SK-N-SH (cell line): ENCODE measurements around the gene PEX12. TPM values are rescaled to one million over a fixed set of nuclear protein-coding genes. Genes with fewer than 3 reads are reported as not detected.
A peak's percentile ranks its signal among the peaks of the same experiment; 100 is the strongest.

Experiments
- CTCF ChIA-PET: fragments of 300-600, 350-600 bp; formaldehyde crosslinking; extraction: SDS; loops from one replicate; lab custom pipeline; 2021; lab: Yijun Ruan, JAX
- POLR2A ChIA-PET: fragments of 350-600 bp; sonication (Branson Sonifier 250); formaldehyde crosslinking; extraction: SDS; loops from one replicate; lab custom pipeline; 2020; ENCODE audit warnings: antibody characterized with exemption, inconsistent platforms; lab: Yijun Ruan, JAX
- DNase-seq: peaks from one replicate; pipeline ENCODE4 v3.0.0; 2012
- H2AFZ ChIP-seq: fragments of 200-600 bp; sonication (generic); 2 replicates; pipeline ENCODE4 v1.8.1; 2016; ENCODE audit warnings: antibody characterized with exemption, mild to moderate bottlenecking, low read depth
- H3F3A ChIP-seq: fragments of 200-600 bp; sonication (generic); replicated peaks from 2 replicates; pipeline ENCODE3; 2016; ENCODE audit warnings: antibody characterized with exemption, mild to moderate bottlenecking; ENCODE audit not compliant: insufficient read depth
- H3K27ac ChIP-seq, 2 experiments: fragments of 200-500 bp in 1 of 2; fragments of 200-600 bp in 1 of 2; sonication (Bioruptor generic) in 1 of 2; sonication (generic), shearing (Covaris generic) in 1 of 2; 2 replicates each; pipeline versions ENCODE4 v1.5.1 to v1.6.1; 2014 to 2016; ENCODE audit warnings: low read depth in 2 of 2, inconsistent platforms in 1 of 2, low read length in 1 of 2, mild to moderate bottlenecking in 1 of 2, mixed read lengths in 1 of 2
- H3K27me3 ChIP-seq: fragments of 200-600 bp; sonication (generic), shearing (Covaris generic); 2 replicates; pipeline ENCODE4 v1.6.1; 2016; ENCODE audit warnings: mixed run types; ENCODE audit not compliant: insufficient read depth
- H3K36me3 ChIP-seq, 2 experiments: fragments of 200-500 bp in 1 of 2; fragments of 200-600 bp in 1 of 2; sonication (Bioruptor generic) in 1 of 2; sonication (generic) in 1 of 2; replicated peaks in 1 of 2; 2 replicates each; pipeline versions ENCODE3 to v1.5.1; 2014 to 2016; ENCODE audit warnings: low read length in 1 of 2, mild to moderate bottlenecking in 1 of 2; ENCODE audit not compliant: insufficient read depth in 2 of 2, control insufficient read depth in 1 of 2
- H3K4me1 ChIP-seq, 2 experiments: fragments of 200-500 bp in 1 of 2; fragments of 200-600 bp in 1 of 2; sonication (Bioruptor generic) in 1 of 2; sonication (generic), shearing (Covaris generic) in 1 of 2; 2 replicates each; pipeline versions ENCODE4 v1.5.1 to v1.6.1; 2014 to 2016; ENCODE audit warnings: low read depth in 1 of 2, low read length in 1 of 2, mixed run types in 1 of 2; ENCODE audit not compliant: insufficient read depth in 2 of 2, control insufficient read depth in 1 of 2
- H3K4me2 ChIP-seq: fragments of 200-600 bp; sonication (generic), shearing (Covaris generic); 2 replicates; pipeline ENCODE4 v1.6.1; 2017; ENCODE audit warnings: mixed run types
- H3K4me3 ChIP-seq, 2 experiments: fragments of 200-500 bp in 1 of 2; fragments of 200-600 bp in 1 of 2; sonication (Bioruptor generic) in 1 of 2; sonication (generic), shearing (Covaris generic) in 1 of 2; 2 replicates each; pipeline versions ENCODE4 v1.5.1 to v1.8.1; 2014 to 2016; ENCODE audit warnings: low read depth in 2 of 2, inconsistent platforms in 1 of 2, low read length in 1 of 2, mild to moderate bottlenecking in 1 of 2, mixed read lengths in 1 of 2, moderate library complexity in 1 of 2
- H3K79me2 ChIP-seq: fragments of 200-600 bp; sonication (generic); 2 replicates; pipeline ENCODE4 v1.8.1; 2017; ENCODE audit warnings: mild to moderate bottlenecking; ENCODE audit not compliant: insufficient read depth
- H3K9ac ChIP-seq: fragments of 200-600 bp; sonication (generic); 2 replicates; pipeline ENCODE4 v1.6.1; 2017; ENCODE audit warnings: mixed run types
- H3K9me2 ChIP-seq: fragments of 200-600 bp; sonication (generic); 2 replicates; pipeline ENCODE4 v1.6.1; 2017; ENCODE audit warnings: mixed run types
- H3K9me3 ChIP-seq: fragments of 200-600 bp; sonication (generic); 2 replicates; pipeline ENCODE4 v1.6.1; 2017; ENCODE audit warnings: mixed run types, mild to moderate bottlenecking, moderate library complexity
- H4K20me1 ChIP-seq: fragments of 200-600 bp; sonication (generic); 2 replicates; pipeline ENCODE4 v1.6.1; 2017; ENCODE audit warnings: mild to moderate bottlenecking, mixed run types; ENCODE audit not compliant: insufficient read depth
- ELF1 ChIP-seq: IDR thresholded peaks from 2 replicates; pipeline ENCODE4 v1.4.0; 2012
- EZH2phosphoT487 ChIP-seq: fragments of 200-600 bp; sonication (generic); IDR thresholded peaks from 2 replicates; pipeline ENCODE4 v1.6.1; 2017; ENCODE audit warnings: low read depth, mixed run types, mild to moderate bottlenecking, antibody characterized with exemption, moderate library complexity, borderline replicate concordance
- FOXM1 ChIP-seq: IDR thresholded peaks from 2 replicates; pipeline ENCODE4 v1.4.0; 2012; ENCODE audit warnings: low read depth, mild to moderate bottlenecking
- GABPA ChIP-seq: IDR thresholded peaks from 2 replicates; pipeline ENCODE4 v1.4.0; 2012; ENCODE audit warnings: low read depth, mild to moderate bottlenecking
- JUND ChIP-seq: IDR thresholded peaks from 2 replicates; pipeline ENCODE4 v1.4.0; 2012
- NFIC ChIP-seq: IDR thresholded peaks from 2 replicates; pipeline ENCODE4 v1.4.0; 2012; ENCODE audit warnings: borderline replicate concordance
- NRF1 ChIP-seq: IDR thresholded peaks from 2 replicates; pipeline ENCODE4 v1.6.1; 2012; ENCODE audit warnings: low read depth, mild to moderate bottlenecking, low read length
- TCF12 ChIP-seq: IDR thresholded peaks from 2 replicates; pipeline ENCODE4 v1.4.0; 2012
- TEAD4 ChIP-seq: IDR thresholded peaks from 2 replicates; pipeline ENCODE4 v1.4.0; 2012; ENCODE audit warnings: mild to moderate bottlenecking, borderline replicate concordance; ENCODE audit not compliant: insufficient read depth
- WGBS: methylation state at CpG from one replicate; pipeline ENCODE4 v1.1.6; 2017; ENCODE audit warnings: low lambda C conversion rate; 5-methylcytosine and 5-hydroxymethylcytosine counted together
- polyA plus RNA-seq, 3 experiments: library from polyadenylated mRNA; depleted of rRNA; stranded (reverse); fragments of >200 nt; gene quantifications; 2 replicates each; pipeline ENCODE4 v1.2.3, GENCODE V29; 2012
- TF ChIP-seq, protein P1 (sequence below): IDR thresholded peaks from 2 replicates; pipeline ENCODE4 v1.4.0; 2012; ENCODE audit warnings: low read depth

The PEX12 gene
- polyA plus RNA-seq, 1 of the 3 experiments (the other 2 are of a cell fraction): 4.3 TPM

DNA sequence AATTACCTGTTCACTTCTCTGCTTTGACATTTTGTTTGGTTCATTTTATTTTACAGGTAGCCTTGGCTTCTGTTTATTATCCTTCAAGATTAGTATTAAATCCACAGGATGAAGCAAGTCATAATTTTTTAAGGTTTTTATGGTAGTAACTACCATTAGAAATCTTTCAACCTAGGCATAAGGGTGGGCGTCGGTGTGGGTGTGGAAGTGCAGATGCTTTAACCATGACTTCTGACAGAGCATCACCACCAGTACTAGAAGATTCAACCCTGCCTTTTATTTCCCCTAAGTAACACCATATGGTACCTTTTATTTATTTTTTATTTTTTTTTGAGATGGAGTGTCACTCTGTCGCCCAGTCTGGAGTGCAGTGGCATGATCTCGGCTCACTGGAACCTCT is 31.5 kb upstream of the PEX12 start:
- no peaks in the 10 kb centered on the region for H3K9me3 ChIP-seq
- DNase-seq: no peak
- no peaks in the 10 kb centered on the region for H3K4me1 ChIP-seq
- H4K20me1 ChIP-seq: peaks cover 17% of the 10 kb centered on the region
- TF ChIP-seq, protein P1, sequence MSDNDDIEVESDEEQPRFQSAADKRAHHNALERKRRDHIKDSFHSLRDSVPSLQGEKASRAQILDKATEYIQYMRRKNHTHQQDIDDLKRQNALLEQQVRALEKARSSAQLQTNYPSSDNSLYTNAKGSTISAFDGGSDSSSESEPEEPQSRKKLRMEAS: no peak
- TF ChIP-seq GABPA (no peak), FOXM1 (no peak), NFIC (no peak)
- H3K9me2 ChIP-seq: no peaks in the 10 kb centered on the region
- no peak overlapping the region for H3K27ac ChIP-seq
- H3K9ac ChIP-seq: no peak overlapping the region
- H2AFZ ChIP-seq: no peak overlapping the region
- 97% methylated on average over 4 of the region's 4 CpGs for WGBS
- H3K4me3 ChIP-seq: no peak overlapping the region
- peaks cover 18% of the 10 kb centered on the region for H3F3A ChIP-seq
- H3K36me3 ChIP-seq: peaks cover 55 to 68% of the 10 kb centered on the region in 2 experiments
- CTCF ChIA-PET: interaction anchor here (8.4 kb wide), 1 partner anchor 138 kb away, joined by 91 read pairs; no protein-coding TSS in a partner anchor
- H3K27me3 ChIP-seq: no peaks in the 10 kb centered on the region
- no peak overlapping the region for H3K4me2 ChIP-seq
- H3K79me2 ChIP-seq: peaks cover 36% of the 10 kb centered on the region; the same call in 1 of the 2 replicates
- POLR2A ChIA-PET: interaction anchor here (0.7 kb wide), 1 partner anchor 17 kb away, joined by 4 read pairs; no protein-coding TSS in a partner anchor

DNA sequence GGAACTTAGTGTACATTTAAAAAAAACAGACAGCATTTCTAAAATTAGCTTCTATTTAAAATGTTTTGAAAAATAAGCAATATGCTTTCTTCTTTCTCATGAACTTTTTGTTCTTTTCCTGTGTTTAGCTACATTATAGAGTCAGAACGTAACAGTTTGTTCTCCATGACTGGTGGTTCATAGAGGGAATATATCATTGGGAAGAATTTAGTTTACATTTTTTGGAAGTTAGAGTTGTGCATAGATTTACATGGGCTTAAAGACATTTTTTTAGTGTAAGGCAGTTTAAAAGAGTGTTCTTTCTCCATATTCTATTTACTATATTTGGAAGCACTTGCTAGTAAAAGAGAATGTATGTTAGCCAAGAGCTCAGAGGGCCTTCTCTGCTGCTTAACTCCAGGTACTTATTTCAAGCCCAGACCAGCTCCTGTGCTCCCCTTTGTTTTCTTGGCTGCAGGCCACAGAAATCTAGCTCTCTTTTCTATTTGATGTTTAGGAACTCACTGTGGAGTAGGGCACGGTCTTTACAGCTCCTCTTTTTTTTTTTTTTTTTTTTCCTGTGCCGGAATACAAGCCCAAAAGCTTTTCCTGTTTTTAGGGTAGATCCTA is 29.0 kb upstream of the PEX12 start:
- CTCF ChIA-PET: interaction anchor here (0.7 to 8.4 kb wide), 5 partner anchors 12 to 198 kb away, joined by 3 to 91 read pairs (median 3); no protein-coding TSS in a partner anchor
- WGBS: 92% methylated on average over 3 of the region's 3 CpGs
- peaks cover 32% of the 10 kb centered on the region for H3K79me2 ChIP-seq
- no peak overlapping the region for H3K27ac ChIP-seq
- H3K9ac ChIP-seq: no peak overlapping the region
- DNase-seq: no peak
- no peak overlapping the region for H3K4me2 ChIP-seq
- H4K20me1 ChIP-seq: 0 out of 2 replicates have a peak, but pooled peaks cover 6% of the 10 kb centered on the region
- no peaks in the 10 kb centered on the region for H3K4me1 ChIP-seq
- H3K4me3 ChIP-seq: no peak overlapping the region
- no peak for TF ChIP-seq JUND
- TF ChIP-seq GABPA: no peak
- TF ChIP-seq NRF1: no peak
- no peak for TF ChIP-seq ELF1
- no peak for TF ChIP-seq EZH2phosphoT487
- POLR2A ChIA-PET: interaction anchor here (0.9 kb wide), 1 partner anchor 29 kb away, joined by 3 read pairs; the partner anchor contains the start of gene PEX12
- no peak overlapping the region for H2AFZ ChIP-seq
- H3K36me3 ChIP-seq: peaks cover 51 to 64% of the 10 kb centered on the region in 2 experiments
- H3K9me3 ChIP-seq: no peaks in the 10 kb centered on the region
- no peaks in the 10 kb centered on the region for H3K27me3 ChIP-seq
- no peaks in the 10 kb centered on the region for H3K9me2 ChIP-seq
- peaks cover 13% of the 10 kb centered on the region for H3F3A ChIP-seq

DNA sequence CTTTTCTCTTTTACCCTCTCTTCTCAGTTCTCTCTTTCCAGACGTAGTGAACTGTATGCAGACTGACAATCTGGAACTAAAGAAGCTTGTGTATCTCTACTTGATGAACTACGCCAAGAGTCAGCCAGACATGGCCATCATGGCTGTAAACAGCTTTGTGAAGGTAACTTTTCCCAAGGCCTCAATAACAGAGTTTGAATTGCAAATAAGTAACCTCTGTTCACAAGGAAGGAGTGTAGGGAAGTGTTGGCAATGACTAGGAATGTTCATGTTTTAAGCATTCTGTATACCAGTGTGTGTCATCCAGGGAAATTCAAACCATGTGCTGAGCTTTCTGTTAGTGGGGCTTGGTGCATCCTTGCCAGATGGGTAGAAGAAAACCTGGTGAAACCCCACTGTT is 27.3 kb upstream of the PEX12 start:
- H3K4me2 ChIP-seq: no peak overlapping the region
- no peaks in the 10 kb centered on the region for H4K20me1 ChIP-seq
- H3K9ac ChIP-seq: no peak overlapping the region
- TF ChIP-seq TEAD4 (no peak), TCF12 (peak; percentile 37; the same call in 1 of the 2 replicates)
- POLR2A ChIA-PET: no interaction called here
- H3F3A ChIP-seq: peaks cover 5% of the 10 kb centered on the region
- H2AFZ ChIP-seq: no peak overlapping the region
- no peak for DNase-seq
- no peaks in the 10 kb centered on the region for H3K27me3 ChIP-seq
- peak overlapping the region in 1 of 2 experiments; percentile 34; a peak in 2 of 4 replicates for H3K27ac ChIP-seq
- H3K79me2 ChIP-seq: peaks cover 48% of the 10 kb centered on the region
- CTCF ChIA-PET: interaction anchor here (4.8 to 8.4 kb wide), 2 partner anchors 7 to 142 kb away, joined by 36 to 91 read pairs; no protein-coding TSS in a partner anchor
- peaks cover 51 to 70% of the 10 kb centered on the region in 2 experiments for H3K36me3 ChIP-seq
- H3K4me3 ChIP-seq: no peak overlapping the region
- no peaks in the 10 kb centered on the region for H3K4me1 ChIP-seq
- H3K9me3 ChIP-seq: no peaks in the 10 kb centered on the region
- H3K9me2 ChIP-seq: no peaks in the 10 kb centered on the region
- 95% methylated on average over 2 of the region's 2 CpGs for WGBS
